HG03159 (cell line): ENCODE results near the gene HYI.

ENCODE experiments used
- ATAC-seq: cut with Tn5 transposase; IDR thresholded peaks from one replicate; pipeline ENCODE4 v1.9.1; 2021; ENCODE audit warnings: mild to moderate bottlenecking, moderate library complexity; ENCODE audit not compliant: unreplicated experiment

The HYI gene

GRCh38 chr1:43402089-43402865 lies 51.5 kb downstream of the HYI start:
- ATAC-seq: no peak
